Endothelial cell (in vitro differentiated cells): ENCODE results near the gene NGLY1. TPM values are rescaled to one million over a fixed set of nuclear protein-coding genes. Genes with fewer than 3 reads are reported as not detected.

Experiments
- DNase-seq: peaks from one replicate; pipeline ENCODE4 v3.0.0; 2021; ENCODE audit warnings: low spot score
- H3K27ac Mint-ChIP-seq: one replicate; pipeline ENCODE4 v1.8.0; 2021; ENCODE audit warnings: mixed read lengths, inconsistent platforms; ENCODE audit not compliant: unreplicated experiment
- H3K27me3 Mint-ChIP-seq: one replicate; pipeline ENCODE4 v1.8.0; 2021; ENCODE audit warnings: mild to moderate bottlenecking, moderate library complexity, mixed read lengths, inconsistent platforms; ENCODE audit not compliant: unreplicated experiment
- H3K36me3 Mint-ChIP-seq: one replicate; pipeline ENCODE4 v1.8.0; 2021; ENCODE audit warnings: mild to moderate bottlenecking, low read depth, mixed read lengths, inconsistent platforms; ENCODE audit not compliant: unreplicated experiment
- H3K4me1 Mint-ChIP-seq: one replicate; pipeline ENCODE4 v1.8.0; 2021; ENCODE audit warnings: mild to moderate bottlenecking, mixed read lengths, inconsistent platforms; ENCODE audit not compliant: unreplicated experiment
- H3K4me3 Mint-ChIP-seq: one replicate; pipeline ENCODE4 v1.8.0; 2021; ENCODE audit warnings: mild to moderate bottlenecking, mixed read lengths, inconsistent platforms; ENCODE audit not compliant: unreplicated experiment
- H3K9me3 Mint-ChIP-seq: one replicate; pipeline ENCODE4 v1.8.0; 2021; ENCODE audit warnings: mixed read lengths, inconsistent platforms; ENCODE audit not compliant: unreplicated experiment
- total RNA-seq: library from RNA; stranded (reverse); fragmentation: NEBNext Ultra II Directional; extraction: Animal tissue kit (Norgen Biotek cat#: 25700); gene quantifications from one replicate; pipeline ENCODE4 v1.2.1, GENCODE V29; 2021; ENCODE audit not compliant: unreplicated experiment
- TF ChIP-seq, protein P1 (sequence below): fragments of 200-600 bp; sonication (generic); IDR thresholded peaks from one replicate; pipeline ENCODE4 v1.5.0; 2021; ENCODE audit warnings: antibody characterized with exemption; ENCODE audit not compliant: unreplicated experiment

The NGLY1 gene
- total RNA-seq, 1 donor from 2014 or later: 22.8 TPM

DNA sequence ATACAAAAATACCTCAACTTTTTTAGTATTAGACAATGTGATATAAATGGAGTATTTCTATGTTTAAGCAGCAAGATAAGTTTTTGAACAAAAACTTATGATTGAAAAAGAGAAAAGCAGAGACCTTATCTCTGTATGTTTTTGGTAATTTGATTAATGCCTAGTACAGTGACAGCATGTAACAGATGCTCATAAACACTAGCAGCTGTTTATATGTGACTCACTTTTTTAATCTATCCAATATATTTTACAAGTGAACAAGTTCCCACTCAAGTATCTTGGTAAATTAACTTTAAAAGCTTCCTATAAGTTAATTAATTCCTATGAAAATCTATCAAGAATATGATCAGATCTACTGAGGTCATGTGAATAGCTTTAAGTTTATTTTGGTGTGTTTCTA is 55.1 kb downstream of the NGLY1 start:
- H3K4me1 Mint-ChIP-seq: peaks cover 5% of the 10 kb centered on the region
- no peak overlapping the region for H3K27ac Mint-ChIP-seq
- no peaks in the 10 kb centered on the region for H3K9me3 Mint-ChIP-seq
- no peaks in the 10 kb centered on the region for H3K36me3 Mint-ChIP-seq
- H3K27me3 Mint-ChIP-seq: no peaks in the 10 kb centered on the region
- TF ChIP-seq, protein P1, sequence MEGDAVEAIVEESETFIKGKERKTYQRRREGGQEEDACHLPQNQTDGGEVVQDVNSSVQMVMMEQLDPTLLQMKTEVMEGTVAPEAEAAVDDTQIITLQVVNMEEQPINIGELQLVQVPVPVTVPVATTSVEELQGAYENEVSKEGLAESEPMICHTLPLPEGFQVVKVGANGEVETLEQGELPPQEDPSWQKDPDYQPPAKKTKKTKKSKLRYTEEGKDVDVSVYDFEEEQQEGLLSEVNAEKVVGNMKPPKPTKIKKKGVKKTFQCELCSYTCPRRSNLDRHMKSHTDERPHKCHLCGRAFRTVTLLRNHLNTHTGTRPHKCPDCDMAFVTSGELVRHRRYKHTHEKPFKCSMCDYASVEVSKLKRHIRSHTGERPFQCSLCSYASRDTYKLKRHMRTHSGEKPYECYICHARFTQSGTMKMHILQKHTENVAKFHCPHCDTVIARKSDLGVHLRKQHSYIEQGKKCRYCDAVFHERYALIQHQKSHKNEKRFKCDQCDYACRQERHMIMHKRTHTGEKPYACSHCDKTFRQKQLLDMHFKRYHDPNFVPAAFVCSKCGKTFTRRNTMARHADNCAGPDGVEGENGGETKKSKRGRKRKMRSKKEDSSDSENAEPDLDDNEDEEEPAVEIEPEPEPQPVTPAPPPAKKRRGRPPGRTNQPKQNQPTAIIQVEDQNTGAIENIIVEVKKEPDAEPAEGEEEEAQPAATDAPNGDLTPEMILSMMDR: no peak
- no peak for DNase-seq
- H3K4me3 Mint-ChIP-seq: no peak overlapping the region

- Mint-ChIP-seq H3K36me3 (no peaks in the 10 kb centered on the region), H3K27me3 (no peaks in the 10 kb centered on the region), H3K4me1 (peaks cover 4% of the 10 kb centered on the region), H3K4me3 (no peak overlapping the region), H3K27ac (no peak overlapping the region), H3K9me3 (no peaks in the 10 kb centered on the region)
- no peak for DNase-seq
- TF ChIP-seq, protein P1: no peak
These were observed 55.9 kb downstream of the NGLY1 start for GRCh38 chr3:25727316-25727715.

- no peaks in the 10 kb centered on the region for H3K27me3 Mint-ChIP-seq
- H3K36me3 Mint-ChIP-seq: no peaks in the 10 kb centered on the region
- no peak for DNase-seq
- H3K9me3 Mint-ChIP-seq: no peaks in the 10 kb centered on the region
- no peak overlapping the region for H3K4me3 Mint-ChIP-seq
- TF ChIP-seq, protein P1: no peak
- no peak overlapping the region for H3K27ac Mint-ChIP-seq
- peaks cover 4% of the 10 kb centered on the region for H3K4me1 Mint-ChIP-seq
These were observed 57.4 kb downstream of the NGLY1 start for GRCh38 chr3:25725810-25726209.

- no peak overlapping the region for H3K27ac Mint-ChIP-seq
- no peaks in the 10 kb centered on the region for H3K36me3 Mint-ChIP-seq
- H3K4me1 Mint-ChIP-seq: peaks cover 4% of the 10 kb centered on the region
- no peak overlapping the region for H3K4me3 Mint-ChIP-seq
- no peaks in the 10 kb centered on the region for H3K27me3 Mint-ChIP-seq
- TF ChIP-seq, protein P1: no peak
- H3K9me3 Mint-ChIP-seq: no peaks in the 10 kb centered on the region
- no peak for DNase-seq
These were observed 58.1 kb downstream of the NGLY1 start for GRCh38 chr3:25724948-25725645.

GRCh38 chr3:25723802-25724201 is 59.4 kb downstream of the NGLY1 start:
- DNase-seq: no peak
- Mint-ChIP-seq H3K27ac (no peak overlapping the region), H3K9me3 (no peaks in the 10 kb centered on the region), H3K36me3 (no peaks in the 10 kb centered on the region), H3K4me1 (no peaks in the 10 kb centered on the region), H3K27me3 (no peaks in the 10 kb centered on the region), H3K4me3 (no peak overlapping the region)
- TF ChIP-seq, protein P1: no peak
